SH-SY5Y (cell line): Measurements from ENCODE around the gene CDC42SE1.

Experiments
- GATA2 ChIP-seq: IDR thresholded peaks from 2 replicates; pipeline ENCODE4 v1.6.1; 2011; ENCODE audit warnings: mild to moderate bottlenecking, low read depth, low read length
- GATA3 ChIP-seq: IDR thresholded peaks from 2 replicates; pipeline ENCODE4 v1.6.1; 2011; ENCODE audit warnings: low read depth, mild to moderate bottlenecking, low read length, moderate library complexity

GRCh38 chr1:151072224-151072623, 12.8 kb upstream of the CDC42SE1 start:
- TF ChIP-seq GATA2 (no peak), GATA3 (no peak)
